ENCODE results near the gene MAN1A1.

MAN1A1 gene

DNA sequence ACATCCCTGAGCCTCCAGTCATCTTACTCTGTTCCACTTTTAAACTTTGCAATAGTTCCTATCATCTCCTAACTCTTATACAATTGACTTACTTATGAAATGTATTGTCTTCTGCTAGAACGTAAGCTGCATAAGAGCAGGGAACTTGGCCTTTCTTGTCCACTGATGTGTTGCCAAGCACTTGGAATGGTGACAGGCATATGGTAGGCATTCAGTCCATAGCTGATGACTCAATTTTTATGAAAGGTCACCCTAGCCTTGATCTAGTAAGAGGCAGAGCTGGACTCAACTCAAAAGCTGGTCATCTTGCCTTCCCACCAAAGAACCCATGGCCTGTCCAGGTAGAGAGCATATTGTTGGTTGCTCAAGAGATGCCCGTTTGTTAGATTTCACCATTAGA, 188.7 kb downstream of the MAN1A1 start:
- Histone ChIP-seq H3K4me1 (ENCODE audit: control insufficient read depth, insufficient read depth, low read length) (no peaks in the 10 kb centered on the region), H3K27ac (ENCODE audit: extremely low read depth, low read depth, low read length) (no peak overlapping the region), H3K36me3 (ENCODE audit: control insufficient read depth in 2 of 2, insufficient read depth in 1 of 2, low read length in 2 of 2) (no peaks in the 10 kb centered on the region), H3K4me3 (ENCODE audit: low read depth, low read length) (no peak overlapping the region), H3K9me3 (ENCODE audit: control insufficient read depth, insufficient read depth, low read depth, low read length) (no peaks in the 10 kb centered on the region)
- TF ChIP-seq ZNF335 (tag by site-specific recombination; conservative IDR thresholded peaks at IDR 0.05) (no peak), ZNF350 (tag by site-specific recombination; IDR thresholded peaks at IDR 0.05) (no peak), ZNF280D (tag by site-specific recombination; IDR thresholded peaks at IDR 0.05) (no peak), ZFP41 (tag by site-specific recombination; IDR thresholded peaks at IDR 0.05; ENCODE audit: borderline replicate concordance) (no peak), ZNF146 (tag by site-specific recombination; IDR thresholded peaks at IDR 0.05) (no peak), KLF8 (tag by site-specific recombination; IDR thresholded peaks at IDR 0.05) (no peak)
- POLR2A ChIA-PET: no interaction called here
- CTCF ChIA-PET: interaction anchor here (0.6 to 2.5 kb wide), 4 partner anchors 11 to 341 kb away, joined by 3 to 16 read pairs (median 4); no protein-coding TSS in a partner anchor

DNA sequence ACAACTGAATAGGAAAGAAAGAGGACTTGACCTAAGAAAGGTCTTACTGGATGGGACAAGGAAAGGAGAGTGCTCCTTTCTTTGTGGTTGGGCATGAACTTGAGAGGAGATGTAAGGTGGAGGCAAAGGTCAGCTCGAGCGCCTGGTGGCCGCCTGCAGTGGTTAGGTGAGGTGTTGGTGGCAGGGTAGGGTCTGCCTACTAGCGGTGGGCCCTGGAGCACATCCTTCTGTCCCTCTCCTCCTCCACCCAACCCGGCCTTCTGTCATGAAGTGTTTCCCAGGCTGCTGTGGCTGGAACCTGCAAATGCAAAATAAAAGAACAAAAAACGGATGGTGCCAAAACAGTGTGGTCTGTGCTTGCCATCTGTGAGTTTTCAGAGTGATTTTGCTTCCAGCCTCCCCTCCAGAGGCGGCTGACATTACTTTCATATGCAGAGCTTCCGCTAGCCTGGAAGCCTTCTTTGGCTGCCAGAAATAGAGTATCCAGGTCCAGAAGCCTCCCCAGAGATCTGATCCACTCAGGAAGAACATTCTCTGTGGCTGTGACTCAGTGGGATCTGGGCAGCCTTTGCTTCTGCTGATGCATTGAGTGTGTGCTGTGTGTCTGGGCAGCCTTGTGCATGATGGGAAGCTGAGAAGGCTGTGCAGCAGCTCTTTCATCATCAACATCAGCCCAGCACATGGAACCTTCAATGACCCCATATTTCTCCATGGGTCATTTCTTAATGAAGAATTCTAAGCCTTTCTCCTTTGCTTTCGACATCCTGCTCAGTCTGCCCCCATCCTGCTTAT, 191.3 kb downstream of the MAN1A1 start:
- POLR2A ChIA-PET: no interaction called here
- TF ChIP-seq ZNF791 (tag by site-specific recombination; IDR thresholded peaks at IDR 0.05) (no peak), ZNF843 (tag by site-specific recombination; IDR thresholded peaks at IDR 0.05) (no peak), ZNF76 (tag by site-specific recombination; IDR thresholded peaks at IDR 0.05; ENCODE audit: borderline replicate concordance, low read depth) (no peak), ZBTB20 (tag by site-specific recombination; IDR thresholded peaks at IDR 0.05) (no peak), ZNF561 (tag by site-specific recombination; IDR thresholded peaks at IDR 0.05; ENCODE audit: borderline replicate concordance) (no peak), ZNF596 (tag by site-specific recombination; IDR thresholded peaks at IDR 0.05) (no peak), GFI1B (tag by site-specific recombination; IDR thresholded peaks at IDR 0.05) (no peak), ZNF768 (tag by site-specific recombination; IDR thresholded peaks at IDR 0.05) (no peak), ZNF488 (tag by site-specific recombination; IDR thresholded peaks at IDR 0.05) (no peak), ZNF792 (tag by site-specific recombination; IDR thresholded peaks at IDR 0.05) (no peak), ZFHX2 (tag by site-specific recombination; conservative IDR thresholded peaks at IDR 0.05) (no peak), ZNF660 (tag by site-specific recombination; IDR thresholded peaks at IDR 0.05) (no peak), ZBTB7A (tag by site-specific recombination; IDR thresholded peaks at IDR 0.05; ENCODE audit: low read depth) (no peak), KLF10 (tag by site-specific recombination; IDR thresholded peaks at IDR 0.05) (no peak)
- TF ChIP-seq, protein P1, sequence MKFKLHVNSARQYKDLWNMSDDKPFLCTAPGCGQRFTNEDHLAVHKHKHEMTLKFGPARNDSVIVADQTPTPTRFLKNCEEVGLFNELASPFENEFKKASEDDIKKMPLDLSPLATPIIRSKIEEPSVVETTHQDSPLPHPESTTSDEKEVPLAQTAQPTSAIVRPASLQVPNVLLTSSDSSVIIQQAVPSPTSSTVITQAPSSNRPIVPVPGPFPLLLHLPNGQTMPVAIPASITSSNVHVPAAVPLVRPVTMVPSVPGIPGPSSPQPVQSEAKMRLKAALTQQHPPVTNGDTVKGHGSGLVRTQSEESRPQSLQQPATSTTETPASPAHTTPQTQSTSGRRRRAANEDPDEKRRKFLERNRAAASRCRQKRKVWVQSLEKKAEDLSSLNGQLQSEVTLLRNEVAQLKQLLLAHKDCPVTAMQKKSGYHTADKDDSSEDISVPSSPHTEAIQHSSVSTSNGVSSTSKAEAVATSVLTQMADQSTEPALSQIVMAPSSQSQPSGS (tag by site-specific recombination; IDR thresholded peaks at IDR 0.05; ENCODE audit: low read depth): no peak
- TF ChIP-seq, protein P2, sequence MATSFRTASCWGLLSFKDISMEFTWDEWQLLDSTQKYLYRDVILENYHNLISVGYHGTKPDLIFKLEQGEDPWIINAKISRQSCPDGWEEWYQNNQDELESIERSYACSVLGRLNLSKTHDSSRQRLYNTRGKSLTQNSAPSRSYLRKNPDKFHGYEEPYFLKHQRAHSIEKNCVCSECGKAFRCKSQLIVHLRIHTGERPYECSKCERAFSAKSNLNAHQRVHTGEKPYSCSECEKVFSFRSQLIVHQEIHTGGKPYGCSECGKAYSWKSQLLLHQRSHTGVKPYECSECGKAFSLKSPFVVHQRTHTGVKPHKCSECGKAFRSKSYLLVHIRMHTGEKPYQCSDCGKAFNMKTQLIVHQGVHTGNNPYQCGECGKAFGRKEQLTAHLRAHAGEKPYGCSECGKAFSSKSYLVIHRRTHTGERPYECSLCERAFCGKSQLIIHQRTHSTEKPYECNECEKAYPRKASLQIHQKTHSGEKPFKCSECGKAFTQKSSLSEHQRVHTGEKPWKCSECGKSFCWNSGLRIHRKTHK (tag by site-specific recombination; IDR thresholded peaks at IDR 0.05): no peak
- TF ChIP-seq, protein P3, sequence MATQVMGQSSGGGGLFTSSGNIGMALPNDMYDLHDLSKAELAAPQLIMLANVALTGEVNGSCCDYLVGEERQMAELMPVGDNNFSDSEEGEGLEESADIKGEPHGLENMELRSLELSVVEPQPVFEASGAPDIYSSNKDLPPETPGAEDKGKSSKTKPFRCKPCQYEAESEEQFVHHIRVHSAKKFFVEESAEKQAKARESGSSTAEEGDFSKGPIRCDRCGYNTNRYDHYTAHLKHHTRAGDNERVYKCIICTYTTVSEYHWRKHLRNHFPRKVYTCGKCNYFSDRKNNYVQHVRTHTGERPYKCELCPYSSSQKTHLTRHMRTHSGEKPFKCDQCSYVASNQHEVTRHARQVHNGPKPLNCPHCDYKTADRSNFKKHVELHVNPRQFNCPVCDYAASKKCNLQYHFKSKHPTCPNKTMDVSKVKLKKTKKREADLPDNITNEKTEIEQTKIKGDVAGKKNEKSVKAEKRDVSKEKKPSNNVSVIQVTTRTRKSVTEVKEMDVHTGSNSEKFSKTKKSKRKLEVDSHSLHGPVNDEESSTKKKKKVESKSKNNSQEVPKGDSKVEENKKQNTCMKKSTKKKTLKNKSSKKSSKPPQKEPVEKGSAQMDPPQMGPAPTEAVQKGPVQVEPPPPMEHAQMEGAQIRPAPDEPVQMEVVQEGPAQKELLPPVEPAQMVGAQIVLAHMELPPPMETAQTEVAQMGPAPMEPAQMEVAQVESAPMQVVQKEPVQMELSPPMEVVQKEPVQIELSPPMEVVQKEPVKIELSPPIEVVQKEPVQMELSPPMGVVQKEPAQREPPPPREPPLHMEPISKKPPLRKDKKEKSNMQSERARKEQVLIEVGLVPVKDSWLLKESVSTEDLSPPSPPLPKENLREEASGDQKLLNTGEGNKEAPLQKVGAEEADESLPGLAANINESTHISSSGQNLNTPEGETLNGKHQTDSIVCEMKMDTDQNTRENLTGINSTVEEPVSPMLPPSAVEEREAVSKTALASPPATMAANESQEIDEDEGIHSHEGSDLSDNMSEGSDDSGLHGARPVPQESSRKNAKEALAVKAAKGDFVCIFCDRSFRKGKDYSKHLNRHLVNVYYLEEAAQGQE (tag by site-specific recombination; IDR thresholded peaks at IDR 0.05): no peak
- no peak overlapping the region for H3K4me3 ChIP-seq (ENCODE audit: low read depth, low read length)
- H3K9me3 ChIP-seq (ENCODE audit: control insufficient read depth, insufficient read depth, low read depth, low read length): no peaks in the 10 kb centered on the region
- no peaks in the 10 kb centered on the region for H3K36me3 ChIP-seq (ENCODE audit: control insufficient read depth in 2 of 2, insufficient read depth in 1 of 2, low read length in 2 of 2)
- H3K4me1 ChIP-seq (ENCODE audit: control insufficient read depth, insufficient read depth, low read length): no peaks in the 10 kb centered on the region
- CTCF ChIA-PET: interaction anchor here (0.7 to 1.8 kb wide), 3 partner anchors 10 to 470 kb away, joined by 3 to 6 read pairs (median 5); no protein-coding TSS in a partner anchor
- H3K27ac ChIP-seq (ENCODE audit: extremely low read depth, low read depth, low read length): no peak overlapping the region

All from HEK293 (cell line).